SK-N-SH (cell line): Measurements from ENCODE around the gene ELP4. TPM values are rescaled to one million over a fixed set of nuclear protein-coding genes. Genes with fewer than 3 reads are reported as not detected.
A peak's percentile ranks its signal among the peaks of the same experiment; 100 is the strongest.

Source experiments
- CTCF ChIA-PET: fragments of 300-600, 350-600 bp; formaldehyde crosslinking; extraction: SDS; loops from one replicate; lab custom pipeline; 2021; lab: Yijun Ruan, JAX
- POLR2A ChIA-PET: fragments of 350-600 bp; sonication (Branson Sonifier 250); formaldehyde crosslinking; extraction: SDS; loops from one replicate; lab custom pipeline; 2020; ENCODE audit warnings: antibody characterized with exemption, inconsistent platforms; lab: Yijun Ruan, JAX
- DNase-seq: peaks from one replicate; pipeline ENCODE4 v3.0.0; 2012
- H2AFZ ChIP-seq: fragments of 200-600 bp; sonication (generic); 2 replicates; pipeline ENCODE4 v1.8.1; 2016; ENCODE audit warnings: antibody characterized with exemption, mild to moderate bottlenecking, low read depth
- H3F3A ChIP-seq: fragments of 200-600 bp; sonication (generic); replicated peaks from 2 replicates; pipeline ENCODE3; 2016; ENCODE audit warnings: antibody characterized with exemption, mild to moderate bottlenecking; ENCODE audit not compliant: insufficient read depth
- H3K27ac ChIP-seq, 2 experiments: fragments of 200-500 bp in 1 of 2; fragments of 200-600 bp in 1 of 2; sonication (Bioruptor generic) in 1 of 2; sonication (generic), shearing (Covaris generic) in 1 of 2; 2 replicates each; pipeline versions ENCODE4 v1.5.1 to v1.6.1; 2014 to 2016; ENCODE audit warnings: low read depth in 2 of 2, inconsistent platforms in 1 of 2, low read length in 1 of 2, mild to moderate bottlenecking in 1 of 2, mixed read lengths in 1 of 2
- H3K27me3 ChIP-seq: fragments of 200-600 bp; sonication (generic), shearing (Covaris generic); 2 replicates; pipeline ENCODE4 v1.6.1; 2016; ENCODE audit warnings: mixed run types; ENCODE audit not compliant: insufficient read depth
- H3K36me3 ChIP-seq, 2 experiments: fragments of 200-500 bp in 1 of 2; fragments of 200-600 bp in 1 of 2; sonication (Bioruptor generic) in 1 of 2; sonication (generic) in 1 of 2; replicated peaks in 1 of 2; 2 replicates each; pipeline versions ENCODE3 to v1.5.1; 2014 to 2016; ENCODE audit warnings: low read length in 1 of 2, mild to moderate bottlenecking in 1 of 2; ENCODE audit not compliant: insufficient read depth in 2 of 2, control insufficient read depth in 1 of 2
- H3K4me1 ChIP-seq, 2 experiments: fragments of 200-500 bp in 1 of 2; fragments of 200-600 bp in 1 of 2; sonication (Bioruptor generic) in 1 of 2; sonication (generic), shearing (Covaris generic) in 1 of 2; 2 replicates each; pipeline versions ENCODE4 v1.5.1 to v1.6.1; 2014 to 2016; ENCODE audit warnings: low read depth in 1 of 2, low read length in 1 of 2, mixed run types in 1 of 2; ENCODE audit not compliant: insufficient read depth in 2 of 2, control insufficient read depth in 1 of 2
- H3K4me2 ChIP-seq: fragments of 200-600 bp; sonication (generic), shearing (Covaris generic); 2 replicates; pipeline ENCODE4 v1.6.1; 2017; ENCODE audit warnings: mixed run types
- H3K4me3 ChIP-seq, 2 experiments: fragments of 200-500 bp in 1 of 2; fragments of 200-600 bp in 1 of 2; sonication (Bioruptor generic) in 1 of 2; sonication (generic), shearing (Covaris generic) in 1 of 2; 2 replicates each; pipeline versions ENCODE4 v1.5.1 to v1.8.1; 2014 to 2016; ENCODE audit warnings: low read depth in 2 of 2, inconsistent platforms in 1 of 2, low read length in 1 of 2, mild to moderate bottlenecking in 1 of 2, mixed read lengths in 1 of 2, moderate library complexity in 1 of 2
- H3K79me2 ChIP-seq: fragments of 200-600 bp; sonication (generic); 2 replicates; pipeline ENCODE4 v1.8.1; 2017; ENCODE audit warnings: mild to moderate bottlenecking; ENCODE audit not compliant: insufficient read depth
- H3K9ac ChIP-seq: fragments of 200-600 bp; sonication (generic); 2 replicates; pipeline ENCODE4 v1.6.1; 2017; ENCODE audit warnings: mixed run types
- H3K9me2 ChIP-seq: fragments of 200-600 bp; sonication (generic); 2 replicates; pipeline ENCODE4 v1.6.1; 2017; ENCODE audit warnings: mixed run types
- H3K9me3 ChIP-seq: fragments of 200-600 bp; sonication (generic); 2 replicates; pipeline ENCODE4 v1.6.1; 2017; ENCODE audit warnings: mixed run types, mild to moderate bottlenecking, moderate library complexity
- H4K20me1 ChIP-seq: fragments of 200-600 bp; sonication (generic); 2 replicates; pipeline ENCODE4 v1.6.1; 2017; ENCODE audit warnings: mild to moderate bottlenecking, mixed run types; ENCODE audit not compliant: insufficient read depth
- EZH2phosphoT487 ChIP-seq: fragments of 200-600 bp; sonication (generic); IDR thresholded peaks from 2 replicates; pipeline ENCODE4 v1.6.1; 2017; ENCODE audit warnings: low read depth, mixed run types, mild to moderate bottlenecking, antibody characterized with exemption, moderate library complexity, borderline replicate concordance
- FOXM1 ChIP-seq: IDR thresholded peaks from 2 replicates; pipeline ENCODE4 v1.4.0; 2012; ENCODE audit warnings: low read depth, mild to moderate bottlenecking
- IRF3 ChIP-seq: fragments of 150-350 bp; IDR thresholded peaks from 2 replicates; pipeline ENCODE4 v1.6.1; 2016; ENCODE audit warnings: mild to moderate bottlenecking, low read depth, low read length
- MEF2A ChIP-seq: IDR thresholded peaks from 2 replicates; pipeline ENCODE4 v1.4.0; 2012; ENCODE audit warnings: low read depth, borderline replicate concordance
- NRF1 ChIP-seq: IDR thresholded peaks from 2 replicates; pipeline ENCODE4 v1.6.1; 2012; ENCODE audit warnings: low read depth, mild to moderate bottlenecking, low read length
- TAF1 ChIP-seq: IDR thresholded peaks from 2 replicates; pipeline ENCODE4 v1.6.1; 2012; ENCODE audit warnings: low read depth, mild to moderate bottlenecking, low read length, moderate library complexity, borderline replicate concordance
- WGBS: methylation state at CpG from one replicate; pipeline ENCODE4 v1.1.6; 2017; ENCODE audit warnings: low lambda C conversion rate; 5-methylcytosine and 5-hydroxymethylcytosine counted together
- polyA plus RNA-seq, 3 experiments: library from polyadenylated mRNA; depleted of rRNA; stranded (reverse); fragments of >200 nt; gene quantifications; 2 replicates each; pipeline ENCODE4 v1.2.3, GENCODE V29; 2012

The ELP4 gene
- polyA plus RNA-seq, 1 of the 3 experiments (the other 2 are of a cell fraction), result 7.0 TPM

GRCh38 chr11:31821235-31821764 lies 311.7 kb downstream of the ELP4 start:
- no peak overlapping the region for H3K27ac ChIP-seq
- TF ChIP-seq MEF2A (no peak), IRF3 (no peak), TAF1 (no peak), NRF1 (no peak), FOXM1 (no peak), EZH2phosphoT487 (peak; percentile 62; the same call in 1 of the 2 replicates)
- TF ChIP-seq, all 33 proteins: peak for 1
- CTCF ChIA-PET, result interaction anchor here (0.8 kb wide), 1 partner anchor 90 kb away, joined by 3 read pairs; no protein-coding TSS in a partner anchor
- no peak overlapping the region for H3K4me3 ChIP-seq
- H3K9me2 ChIP-seq, result no peaks in the 10 kb centered on the region
- no peaks in the 10 kb centered on the region for H3K79me2 ChIP-seq
- POLR2A ChIA-PET, result no interaction called here
- H3K9me3 ChIP-seq, result no peaks in the 10 kb centered on the region
- no peaks in the 10 kb centered on the region for H3F3A ChIP-seq
- H3K36me3 ChIP-seq, result no peaks in the 10 kb centered on the region
- no peak overlapping the region for H3K9ac ChIP-seq
- 0 out of 2 replicates have a peak, but pooled peaks cover 4% of the 10 kb centered on the region for H4K20me1 ChIP-seq
- peaks cover 0 to 10% of the 10 kb centered on the region in 2 experiments; a peak in 2 of 4 replicates for H3K4me1 ChIP-seq
- no peak overlapping the region for H2AFZ ChIP-seq
- no peak overlapping the region for H3K4me2 ChIP-seq
- 10% methylated on average over 5 of the region's 5 CpGs for WGBS
- DNase-seq, result no peak
- peaks cover 100% of the 10 kb centered on the region for H3K27me3 ChIP-seq

- CTCF ChIA-PET, result interaction anchor here (0.8 kb wide), 1 partner anchor 91 kb away, joined by 3 read pairs; no protein-coding TSS in a partner anchor
- H3K9me3 ChIP-seq, result no peaks in the 10 kb centered on the region
- H3K27me3 ChIP-seq, result peaks cover 100% of the 10 kb centered on the region
These were observed 312.2 kb downstream of the ELP4 start for GRCh38 chr11:31821766-31822165.

More at GRCh38 chr11:31821766-31822165, 312.2 kb downstream of the ELP4 start:
- Histone ChIP-seq H3K4me1 (peaks cover 0 to 5% of the 10 kb centered on the region in 2 experiments; a peak in 2 of 4 replicates), H3K4me2 (no peak overlapping the region), H4K20me1 (no peaks in the 10 kb centered on the region), H3F3A (no peaks in the 10 kb centered on the region), H3K36me3 (no peaks in the 10 kb centered on the region), H3K79me2 (no peaks in the 10 kb centered on the region), H3K27ac (no peak overlapping the region), H3K9ac (no peak overlapping the region), H3K9me2 (no peaks in the 10 kb centered on the region), H2AFZ (no peak overlapping the region), H3K4me3 (no peak overlapping the region)
- TF ChIP-seq IRF3, result no peak
- POLR2A ChIA-PET, result no interaction called here
- peak; percentile 16 for DNase-seq
- WGBS, result 11% methylated on average over 8 of the region's 8 CpGs
